GM21786 (cell line): ENCODE data around the gene SDCBP2.

Source experiments
- ATAC-seq: cut with Tn5 transposase; IDR thresholded peaks from one replicate; pipeline ENCODE4 v1.9.1; 2021; ENCODE audit not compliant: unreplicated experiment

Gene SDCBP2

DNA sequence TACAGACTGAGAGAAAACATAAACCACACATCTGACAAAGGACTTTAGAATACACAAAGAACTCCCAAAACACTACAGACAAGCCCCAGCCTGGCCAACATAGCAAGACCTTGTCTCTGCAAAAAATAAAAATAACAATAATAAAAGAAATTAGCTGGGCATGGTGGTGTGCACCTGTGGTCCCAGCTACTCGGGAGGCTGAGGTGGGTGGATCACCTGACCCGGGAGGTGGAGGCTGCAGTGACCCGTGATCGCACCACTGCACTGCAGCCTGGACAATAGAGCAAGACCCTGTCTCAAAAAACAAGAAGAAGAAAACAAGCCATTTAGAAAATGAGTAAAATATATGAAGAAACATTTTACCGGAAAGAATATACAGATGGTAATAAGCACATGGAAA lies 13.1 kb downstream of the SDCBP2 start:
- ATAC-seq = no peak

DNA sequence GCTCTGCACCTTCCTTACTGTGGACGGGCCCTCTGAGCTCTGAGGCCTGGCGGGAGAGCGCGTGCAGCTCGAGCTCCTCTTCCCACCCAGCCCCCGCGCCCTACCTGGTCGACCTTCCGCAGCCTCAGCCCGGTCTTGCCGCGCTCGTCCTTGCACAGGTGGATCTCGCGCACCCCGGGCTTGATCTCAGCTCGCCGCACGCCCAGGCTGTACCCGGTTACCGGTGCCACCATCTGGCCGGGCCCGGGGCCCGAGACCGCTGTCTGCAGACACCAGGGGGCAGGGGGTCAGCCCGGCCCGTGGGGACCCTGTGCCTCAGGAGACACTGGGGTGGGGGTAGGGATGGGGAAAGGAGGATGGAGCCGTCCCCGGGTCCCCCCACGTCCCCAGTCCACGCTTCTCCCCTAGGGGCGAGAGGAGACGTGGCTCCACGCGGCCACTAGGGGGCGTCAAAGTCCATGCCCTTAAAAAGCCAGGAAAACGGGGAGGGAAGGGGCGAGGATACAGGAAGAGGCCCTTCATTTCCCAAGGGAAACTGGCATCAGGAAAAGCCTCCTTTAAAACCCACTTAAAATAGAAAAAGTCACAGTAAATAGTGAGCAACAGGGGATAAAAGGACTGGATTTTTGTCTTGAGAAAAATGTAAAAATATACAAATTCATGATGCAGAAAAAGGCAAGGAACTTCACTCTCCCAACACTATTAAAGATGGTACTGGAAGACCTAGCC lies 15.5 kb downstream of the SDCBP2 start:
- no peak for ATAC-seq

GRCh38 chr20:1312904-1313235 lies 16.1 kb downstream of the SDCBP2 start:
- no peak for ATAC-seq

DNA sequence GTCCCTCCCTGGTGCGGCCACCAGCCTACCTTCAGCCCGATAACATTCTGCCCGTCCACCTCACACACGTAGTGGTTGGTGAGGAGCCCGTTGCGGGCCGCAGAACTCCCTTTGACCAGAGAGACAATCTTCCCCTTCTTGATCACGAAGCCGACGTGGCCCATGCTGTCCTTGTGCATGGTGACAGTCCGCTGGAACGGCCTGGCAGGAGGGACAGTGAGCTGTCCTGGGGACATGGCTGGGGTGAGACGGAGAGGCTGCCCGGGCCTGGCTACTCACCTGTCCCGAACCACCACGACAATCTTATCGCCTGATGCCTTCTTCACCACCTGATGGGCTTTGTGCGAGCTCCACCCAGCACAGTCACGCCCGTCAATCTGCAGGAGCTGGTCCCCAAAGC lies 16.6 kb downstream of the SDCBP2 start:
- no peak for ATAC-seq

GRCh38 chr20:1310506-1311190 lies 18.3 kb downstream of the SDCBP2 start:
- ATAC-seq = no peak

GRCh38 chr20:1310071-1310470 lies 18.9 kb downstream of the SDCBP2 start:
- no peak for ATAC-seq

DNA sequence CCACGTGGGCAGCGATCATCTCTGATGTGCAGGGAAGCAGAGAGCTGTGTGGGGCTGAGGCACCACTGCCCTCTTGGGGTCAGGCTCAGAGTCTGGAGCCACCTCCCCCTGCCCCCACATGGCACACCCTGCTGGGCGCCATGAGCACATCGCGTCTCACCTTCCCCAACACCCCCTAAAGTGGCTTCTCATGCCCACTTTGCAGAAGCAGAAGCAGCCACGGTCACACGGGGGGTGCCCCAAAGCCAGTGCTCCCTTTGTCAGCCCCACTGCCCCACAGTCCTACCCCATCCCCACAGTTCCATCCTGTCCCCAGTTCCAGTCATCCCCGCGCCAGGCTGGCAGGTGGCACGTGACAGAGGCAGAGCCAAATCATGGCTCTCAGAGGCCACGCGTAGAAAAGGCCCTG lies 19.5 kb downstream of the SDCBP2 start:
- no peak for ATAC-seq

DNA sequence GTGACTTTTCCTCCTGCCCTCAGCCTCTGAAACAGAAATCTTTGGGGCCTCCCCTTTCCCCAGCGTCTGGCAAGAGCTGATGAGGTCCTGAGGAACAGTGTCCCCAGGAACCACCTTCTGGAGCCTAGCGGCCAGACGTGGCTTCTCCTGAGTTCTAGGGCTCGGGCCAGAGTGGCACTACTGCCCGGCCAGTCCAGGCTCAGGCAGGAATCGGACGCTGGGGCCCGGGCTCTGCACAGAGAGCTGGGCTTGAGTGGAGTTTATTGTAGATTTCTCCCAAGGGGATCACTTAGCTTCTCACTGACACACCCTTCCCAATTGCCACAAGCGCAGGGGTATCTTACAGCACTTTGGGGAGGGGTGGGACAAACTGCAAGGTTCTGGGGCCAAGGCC lies 20.2 kb downstream of the SDCBP2 start:
- no peak for ATAC-seq

- no peak for ATAC-seq
Measured at GRCh38 chr20:1308067-1308701, 20.8 kb downstream of the SDCBP2 start.

- no peak for ATAC-seq
Measured at GRCh38 chr20:1307571-1307971, 21.4 kb downstream of the SDCBP2 start.

GRCh38 chr20:1307171-1307570 lies 21.8 kb downstream of the SDCBP2 start:
- no peak for ATAC-seq

DNA sequence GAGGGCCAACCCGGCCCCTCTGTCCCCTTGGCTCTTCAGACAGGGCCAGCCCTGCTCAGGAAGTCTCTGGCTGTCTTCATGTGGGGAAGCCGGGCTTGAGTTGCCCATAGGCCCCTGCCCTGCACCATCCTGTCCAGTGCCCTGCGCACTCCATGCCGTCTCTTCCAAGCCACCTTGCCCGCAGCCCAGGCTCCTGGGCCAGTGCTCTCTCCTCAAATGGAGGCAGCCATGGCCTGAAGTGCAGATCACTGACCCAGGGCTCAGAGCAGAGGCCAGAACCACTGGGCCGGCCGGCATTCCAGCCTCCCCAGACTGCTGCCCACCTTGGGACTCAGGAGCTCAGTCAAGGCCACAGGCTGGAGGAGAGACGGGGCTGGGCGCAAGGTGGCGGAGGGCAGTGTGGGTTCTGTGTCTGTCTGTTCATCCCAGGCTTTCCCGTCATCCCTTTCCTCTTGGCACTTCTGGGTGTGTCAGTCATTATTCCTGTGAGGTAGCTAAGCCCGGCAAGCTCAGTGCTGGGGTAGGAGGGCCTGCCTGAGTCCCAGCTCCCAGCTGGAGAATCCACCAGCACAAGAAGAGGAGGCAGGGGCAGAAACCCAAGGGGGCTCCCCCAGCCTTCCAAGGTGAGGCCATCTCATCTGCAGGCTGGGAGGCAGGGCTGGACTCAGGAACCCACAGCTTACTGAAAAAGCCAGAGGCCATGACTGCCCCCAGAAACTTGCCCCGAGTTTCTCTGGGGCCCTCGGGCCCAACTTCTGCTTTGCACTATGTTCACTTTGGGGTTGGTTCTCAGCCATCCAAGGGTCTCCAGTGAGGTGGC lies 22.4 kb downstream of the SDCBP2 start:
- ATAC-seq = no peak

DNA sequence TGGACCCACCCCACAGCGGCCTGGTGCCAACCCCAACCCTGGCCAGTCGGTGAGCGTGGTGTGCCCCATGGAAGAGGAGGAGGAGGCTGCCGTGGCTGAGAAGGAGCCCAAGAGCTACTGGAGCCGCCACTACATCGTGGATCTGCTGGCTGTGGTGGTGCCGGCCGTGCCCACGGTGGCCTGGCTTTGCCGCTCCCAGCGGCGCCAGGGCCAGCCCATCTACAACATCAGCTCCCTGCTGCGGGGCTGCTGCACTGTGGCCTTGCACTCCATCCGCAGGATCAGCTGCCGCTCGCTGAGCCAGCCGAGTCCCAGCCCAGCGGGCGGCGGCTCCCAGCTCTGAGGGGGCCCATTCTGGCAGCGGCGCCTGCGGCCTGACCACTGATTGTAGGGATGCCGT lies 23.2 kb downstream of the SDCBP2 start:
- ATAC-seq = no peak

- ATAC-seq = no peak
Measured at GRCh38 chr20:1304710-1305515, 24.0 kb downstream of the SDCBP2 start.

DNA sequence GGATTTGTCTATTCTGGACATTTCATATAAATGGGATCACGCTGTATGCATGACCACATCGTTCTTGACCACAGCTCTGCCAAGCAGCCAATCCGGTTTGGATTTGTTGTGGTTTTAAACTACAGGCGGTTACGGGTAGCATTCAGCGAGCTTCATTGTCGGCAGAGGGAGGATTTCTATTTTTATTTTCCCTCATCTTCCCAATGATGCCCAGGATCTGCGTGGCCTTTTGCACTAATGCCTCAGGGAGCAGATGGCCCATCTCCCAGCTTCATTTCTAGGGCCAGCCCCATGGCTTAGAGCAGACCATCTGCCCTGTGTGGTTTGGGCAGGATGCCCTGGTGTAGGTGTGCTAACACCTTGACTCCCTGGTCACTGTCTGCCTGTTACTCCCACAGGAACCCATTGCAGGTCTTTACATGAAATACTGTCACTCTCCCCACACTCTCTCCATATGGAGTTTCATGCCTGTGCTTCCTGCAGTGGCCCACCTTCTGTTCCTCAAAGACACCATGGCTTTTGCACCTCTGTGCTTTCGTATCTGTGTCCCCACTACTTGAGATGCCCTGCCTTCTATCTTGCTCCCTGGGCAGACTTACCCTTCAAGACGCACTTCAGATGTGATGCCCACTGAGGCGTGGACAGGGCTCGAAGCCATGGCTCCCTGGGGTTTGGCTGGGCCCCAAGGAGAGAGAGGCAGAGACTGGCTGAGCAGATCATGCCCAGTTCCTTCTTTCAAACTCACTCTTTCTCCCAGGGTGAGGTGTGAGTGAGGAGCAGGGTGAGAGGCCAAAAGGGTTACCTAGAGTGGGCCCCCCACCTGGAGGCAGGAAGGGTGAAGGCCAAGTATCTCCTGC lies 26.0 kb downstream of the SDCBP2 start:
- no peak for ATAC-seq

- no peak for ATAC-seq
Measured at GRCh38 chr20:1301031-1301529, 27.9 kb downstream of the SDCBP2 start.

DNA sequence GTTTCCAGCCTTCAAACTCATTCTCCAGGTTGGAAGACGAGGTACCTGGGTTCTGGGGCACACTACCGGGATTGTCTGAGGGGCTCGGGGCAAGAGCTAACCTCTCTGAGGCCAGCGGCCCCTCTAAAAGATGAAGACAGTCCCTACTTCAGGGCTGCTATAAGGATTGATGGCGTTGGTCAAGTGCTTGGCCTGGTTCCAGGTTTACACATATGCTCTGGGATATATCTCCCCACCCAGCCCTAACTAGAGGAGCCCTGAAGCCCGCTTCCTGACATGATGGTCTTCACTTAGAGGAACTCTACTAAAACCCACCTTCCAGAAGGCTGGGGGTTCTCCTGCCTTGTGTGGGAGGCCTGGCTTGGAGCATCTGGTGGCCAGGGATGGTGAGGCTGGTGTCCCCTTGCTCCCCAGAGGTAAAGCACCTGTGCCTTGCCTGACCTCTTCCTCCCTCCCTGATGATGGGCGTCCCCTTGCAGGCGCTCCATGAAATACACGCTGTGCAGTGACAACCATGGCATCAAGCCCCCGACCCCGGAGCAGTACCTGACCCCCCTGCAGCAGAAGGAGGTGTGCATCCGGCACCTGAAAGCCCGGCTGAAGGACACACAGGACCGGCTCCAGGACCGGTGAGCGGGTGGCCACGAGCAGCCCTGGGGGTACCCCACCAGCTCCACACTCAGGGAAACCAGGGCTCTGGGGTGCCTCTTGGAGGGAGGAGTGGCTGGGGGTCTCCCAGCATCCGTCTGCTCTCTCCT lies 28.7 kb downstream of the SDCBP2 start:
- no peak for ATAC-seq

GRCh38 chr20:1299522-1299921 lies 29.4 kb downstream of the SDCBP2 start:
- no peak for ATAC-seq
